Breast epithelium (tissue), 3 donors: ENCODE results near the gene PRKG1.

Experiments
- POLR2A ChIP-seq: fragments of 450-650 bp; IDR thresholded peaks from one replicate; pipeline ENCODE4 v1.6.1; 2016; ENCODE audit warnings: antibody characterized with exemption, mild to moderate bottlenecking, moderate library complexity
- TF ChIP-seq, protein P1 (sequence below), 3 donors: fragments of 450-650 bp; IDR thresholded peaks; one replicate each; pipeline ENCODE4 v1.5.1; 2016 to 2017; ENCODE audit warnings: antibody characterized with exemption in 3 of 3, mild to moderate bottlenecking in 3 of 3, moderate library complexity in 3 of 3

- no peak for TF ChIP-seq POLR2A
- TF ChIP-seq, protein P1, sequence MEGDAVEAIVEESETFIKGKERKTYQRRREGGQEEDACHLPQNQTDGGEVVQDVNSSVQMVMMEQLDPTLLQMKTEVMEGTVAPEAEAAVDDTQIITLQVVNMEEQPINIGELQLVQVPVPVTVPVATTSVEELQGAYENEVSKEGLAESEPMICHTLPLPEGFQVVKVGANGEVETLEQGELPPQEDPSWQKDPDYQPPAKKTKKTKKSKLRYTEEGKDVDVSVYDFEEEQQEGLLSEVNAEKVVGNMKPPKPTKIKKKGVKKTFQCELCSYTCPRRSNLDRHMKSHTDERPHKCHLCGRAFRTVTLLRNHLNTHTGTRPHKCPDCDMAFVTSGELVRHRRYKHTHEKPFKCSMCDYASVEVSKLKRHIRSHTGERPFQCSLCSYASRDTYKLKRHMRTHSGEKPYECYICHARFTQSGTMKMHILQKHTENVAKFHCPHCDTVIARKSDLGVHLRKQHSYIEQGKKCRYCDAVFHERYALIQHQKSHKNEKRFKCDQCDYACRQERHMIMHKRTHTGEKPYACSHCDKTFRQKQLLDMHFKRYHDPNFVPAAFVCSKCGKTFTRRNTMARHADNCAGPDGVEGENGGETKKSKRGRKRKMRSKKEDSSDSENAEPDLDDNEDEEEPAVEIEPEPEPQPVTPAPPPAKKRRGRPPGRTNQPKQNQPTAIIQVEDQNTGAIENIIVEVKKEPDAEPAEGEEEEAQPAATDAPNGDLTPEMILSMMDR (IDR thresholded peaks at IDR 0.05), result no peak
Measured at GRCh38 chr10:51170518-51171245, 96.4 kb downstream of the PRKG1 start.
